Activated CD4-positive, alpha-beta T cell treated with anti-CD3 and anti-CD28 coated beads, Interleukin-2, amount 10 ng/mL, durations not matched to agents 24 days and 14 days (primary cell): ENCODE results near the gene GFRA1. TPM values are rescaled to one million over a fixed set of nuclear protein-coding genes. Genes with fewer than 3 reads are reported as not detected.

Source experiments
- DNase-seq: peaks from one replicate; pipeline ENCODE4 v3.0.0; 2022
- H3K27ac Mint-ChIP-seq: one replicate; pipeline ENCODE4 v1.8.0; 2022; ENCODE audit warnings: mild to moderate bottlenecking, mixed read lengths
- H3K27me3 Mint-ChIP-seq: one replicate; pipeline ENCODE4 v1.8.0; 2022; ENCODE audit warnings: mixed read lengths
- H3K36me3 Mint-ChIP-seq: one replicate; pipeline ENCODE4 v1.8.0; 2022; ENCODE audit warnings: low read depth, mild to moderate bottlenecking, mixed read lengths
- H3K4me1 Mint-ChIP-seq: one replicate; pipeline ENCODE4 v1.8.0; 2021; ENCODE audit warnings: mixed read lengths
- H3K4me3 Mint-ChIP-seq: one replicate; pipeline ENCODE4 v1.8.0; 2022; ENCODE audit warnings: mild to moderate bottlenecking, moderate library complexity, mixed read lengths
- H3K9me3 Mint-ChIP-seq: one replicate; pipeline ENCODE4 v1.8.0; 2021; ENCODE audit warnings: mixed read lengths
- intact Hi-C: fragments of 100-400 bp; cut with micrococcal nuclease; formaldehyde crosslinking; loops from one replicate; pipeline ENCODE4 v1.15.1; 2023
- total RNA-seq: library from RNA; stranded (reverse); gene quantifications from 2 replicates; pipeline ENCODE4 v1.2.3, GENCODE V29; 2022

Gene GFRA1
- total RNA-seq, 1 donor from 2014 or later = not detected

DNA sequence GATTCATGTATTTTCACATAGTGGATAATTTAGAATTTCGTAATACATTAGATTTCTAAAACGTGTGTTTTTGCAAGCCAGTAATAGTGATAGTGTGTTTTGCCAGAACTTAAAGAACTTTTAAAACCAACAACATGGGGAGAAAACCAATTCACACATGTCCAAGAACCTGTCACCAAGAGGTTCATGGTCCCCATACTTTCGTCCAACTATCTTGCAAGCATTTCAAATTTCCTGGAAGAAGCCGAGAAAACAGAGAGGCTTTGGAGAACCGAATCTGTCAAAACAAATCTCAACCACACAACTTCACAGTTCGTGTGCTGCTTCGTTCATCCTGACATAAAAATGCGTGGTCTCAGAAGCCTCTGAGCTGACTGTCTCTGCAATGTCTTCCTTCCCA is 31.9 kb downstream of the GFRA1 start:
- intact Hi-C loops = no loop called here

DNA sequence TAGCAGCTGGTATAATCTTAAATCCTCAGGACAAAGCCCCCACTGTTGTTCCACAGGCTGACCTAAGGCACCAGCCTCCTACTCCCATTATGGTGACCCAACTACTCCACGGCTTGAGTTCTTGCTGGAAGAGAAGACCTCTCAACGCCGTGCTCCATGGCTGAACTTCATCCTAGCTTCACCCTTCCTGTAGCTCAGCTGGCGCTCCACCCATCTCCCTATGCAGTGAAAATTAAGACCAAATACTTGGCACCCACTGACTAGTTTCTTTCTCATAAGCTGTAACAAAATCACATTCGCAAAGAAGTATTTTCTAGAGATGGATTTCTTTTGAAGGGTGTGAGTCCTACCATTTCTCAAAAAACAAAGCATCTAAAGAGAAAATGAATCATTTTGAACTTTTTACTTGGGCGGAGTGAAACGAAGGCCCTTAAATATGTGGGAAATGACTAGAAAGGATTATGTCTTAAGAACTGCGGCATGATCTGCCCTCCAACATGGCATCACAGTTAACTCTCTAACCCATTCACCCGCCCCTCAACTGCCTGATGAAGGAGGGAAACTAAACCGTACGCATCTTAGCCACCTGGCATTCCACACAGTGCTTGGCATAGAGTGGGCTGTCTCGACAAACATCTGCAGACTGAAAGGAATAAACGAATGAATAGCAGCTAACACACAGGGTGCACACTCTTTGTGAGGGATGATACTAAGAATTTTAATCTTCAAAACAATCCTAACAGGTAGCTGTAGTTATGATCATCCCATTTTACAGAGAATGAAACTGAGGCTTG is 32.7 kb downstream of the GFRA1 start:
- intact Hi-C loops = no loop called here
- H3K9me3 Mint-ChIP-seq = no peaks in the 10 kb centered on the region
- no peak overlapping the region for H3K27ac Mint-ChIP-seq
- H3K27me3 Mint-ChIP-seq = no peaks in the 10 kb centered on the region
- no peak overlapping the region for H3K4me3 Mint-ChIP-seq
- DNase-seq = no peak
- no peaks in the 10 kb centered on the region for H3K36me3 Mint-ChIP-seq
- no peaks in the 10 kb centered on the region for H3K4me1 Mint-ChIP-seq

More for the DNA sequence above, 31.9 kb downstream of the GFRA1 start:
- no peaks in the 10 kb centered on the region for H3K36me3 Mint-ChIP-seq
- no peak for DNase-seq
- no peaks in the 10 kb centered on the region for H3K27me3 Mint-ChIP-seq
- no peak overlapping the region for H3K27ac Mint-ChIP-seq
- no peaks in the 10 kb centered on the region for H3K9me3 Mint-ChIP-seq
- H3K4me3 Mint-ChIP-seq = no peak overlapping the region
- no peaks in the 10 kb centered on the region for H3K4me1 Mint-ChIP-seq

DNA sequence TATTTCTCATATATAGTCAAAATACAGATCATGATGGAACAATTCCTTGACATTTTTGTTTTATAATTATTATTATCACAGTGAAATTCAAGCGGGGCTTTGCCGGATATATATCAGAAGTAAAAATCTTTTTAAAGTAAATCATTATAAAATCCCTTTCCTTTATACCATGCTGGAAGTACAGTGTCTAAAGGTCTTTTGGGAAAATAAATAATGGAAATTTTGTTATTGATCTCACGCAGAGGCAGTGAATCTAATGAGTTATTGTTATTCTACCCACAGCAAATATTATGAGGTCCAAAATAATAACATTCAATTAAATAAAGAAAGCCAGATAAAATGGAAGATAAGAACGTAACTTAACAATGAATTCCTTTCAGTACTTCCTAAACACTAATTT is 33.8 kb downstream of the GFRA1 start:
- Mint-ChIP-seq H3K27ac (no peak overlapping the region), H3K27me3 (no peaks in the 10 kb centered on the region), H3K4me3 (no peak overlapping the region), H3K9me3 (no peaks in the 10 kb centered on the region), H3K4me1 (no peaks in the 10 kb centered on the region), H3K36me3 (no peaks in the 10 kb centered on the region)
- intact Hi-C loops = no loop called here
- DNase-seq = no peak

DNA sequence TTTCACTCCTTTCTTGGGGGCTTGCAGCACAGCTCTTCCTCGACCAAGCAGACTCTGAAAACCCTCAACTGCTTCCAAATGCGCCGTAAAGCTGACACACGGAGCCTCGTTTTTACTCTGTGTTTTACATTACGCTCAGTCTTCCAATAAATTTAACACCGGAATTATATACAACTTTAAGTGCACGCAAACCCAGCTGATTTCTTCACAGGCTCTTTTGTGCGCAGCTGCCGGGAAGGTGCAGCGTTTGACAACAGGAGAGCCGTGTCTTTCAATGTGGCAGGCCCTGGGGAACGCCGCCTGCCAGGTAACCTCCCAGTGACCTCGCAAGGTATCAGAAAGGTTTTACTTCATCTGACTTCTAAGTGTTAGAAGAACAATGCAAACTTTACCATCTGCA is 35.0 kb downstream of the GFRA1 start:
- no peak overlapping the region for H3K4me3 Mint-ChIP-seq
- H3K4me1 Mint-ChIP-seq = no peaks in the 10 kb centered on the region
- H3K27ac Mint-ChIP-seq = no peak overlapping the region
- no peaks in the 10 kb centered on the region for H3K36me3 Mint-ChIP-seq
- intact Hi-C loops = no loop called here
- DNase-seq = no peak
- H3K27me3 Mint-ChIP-seq = no peaks in the 10 kb centered on the region
- no peaks in the 10 kb centered on the region for H3K9me3 Mint-ChIP-seq

DNA sequence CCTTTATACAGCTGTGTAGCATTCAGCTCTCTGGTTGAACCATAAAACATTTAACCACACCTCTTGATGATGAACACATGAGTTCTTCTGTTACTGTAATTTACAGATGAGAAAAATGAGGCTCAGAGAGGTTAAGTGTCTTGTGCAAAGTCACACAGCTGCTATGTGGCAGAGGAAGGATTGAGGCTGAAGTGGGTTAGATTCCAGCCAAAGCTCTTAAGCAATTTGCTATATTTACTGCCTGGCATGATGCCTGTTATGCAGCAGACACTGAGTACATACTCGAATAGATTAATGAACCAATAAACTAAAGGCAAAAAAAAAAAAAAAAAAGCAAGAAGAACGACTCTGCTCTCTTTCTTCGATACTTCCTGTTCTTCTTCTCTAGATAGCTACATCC is 35.7 kb downstream of the GFRA1 start:
- H3K4me1 Mint-ChIP-seq = no peaks in the 10 kb centered on the region
- H3K27me3 Mint-ChIP-seq = no peaks in the 10 kb centered on the region
- no peak overlapping the region for H3K4me3 Mint-ChIP-seq

DNA sequence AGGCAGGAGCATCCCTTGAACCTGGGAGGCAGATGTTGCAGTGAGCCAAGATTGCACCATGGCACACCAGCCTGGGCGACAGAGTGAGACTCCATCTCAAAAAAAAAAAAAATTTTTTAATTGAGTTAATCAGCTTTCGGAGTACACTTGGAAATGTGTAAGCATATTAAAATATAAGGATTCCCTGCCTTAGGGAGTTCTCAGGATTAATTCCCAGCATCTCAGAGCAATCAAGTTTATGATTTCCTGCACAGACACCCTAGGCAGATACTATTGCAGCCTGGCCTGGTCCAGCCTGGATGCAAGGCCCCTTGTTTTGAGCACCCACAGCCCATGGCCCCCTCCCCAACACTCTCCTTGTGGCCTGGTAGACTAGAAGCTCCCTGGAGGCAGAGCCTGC is 39.8 kb downstream of the GFRA1 start:
- intact Hi-C loops = no loop called here
- H3K27ac Mint-ChIP-seq = no peak overlapping the region
- DNase-seq = no peak
- H3K27me3 Mint-ChIP-seq = no peaks in the 10 kb centered on the region
- no peak overlapping the region for H3K4me3 Mint-ChIP-seq
- H3K36me3 Mint-ChIP-seq = no peaks in the 10 kb centered on the region
- no peaks in the 10 kb centered on the region for H3K9me3 Mint-ChIP-seq
- no peaks in the 10 kb centered on the region for H3K4me1 Mint-ChIP-seq

More for the DNA sequence above, 35.7 kb downstream of the GFRA1 start:
- Mint-ChIP-seq H3K27ac (no peak overlapping the region), H3K36me3 (no peaks in the 10 kb centered on the region), H3K9me3 (no peaks in the 10 kb centered on the region)
- intact Hi-C loops = no loop called here
- no peak for DNase-seq

DNA sequence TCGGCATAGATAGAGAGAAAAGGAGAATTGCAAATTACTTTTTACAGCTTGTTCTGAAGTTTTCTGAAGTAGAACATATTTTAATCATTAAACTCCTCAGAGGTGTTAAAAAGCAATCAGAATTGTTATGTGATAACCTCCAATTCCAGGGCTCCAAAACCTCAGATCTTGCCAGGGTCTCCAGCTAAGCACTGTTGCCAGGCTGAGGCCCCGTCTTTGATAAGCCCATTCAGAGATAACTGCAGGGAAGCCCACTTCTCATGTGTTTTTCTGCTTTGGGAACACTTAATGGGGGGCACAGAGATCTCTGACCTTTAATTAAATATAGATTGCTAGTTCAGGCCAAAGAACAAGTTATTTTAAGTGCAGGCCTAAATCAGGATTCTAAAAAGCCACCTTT is 40.4 kb downstream of the GFRA1 start:
- no peak overlapping the region for H3K27ac Mint-ChIP-seq
- no peaks in the 10 kb centered on the region for H3K4me1 Mint-ChIP-seq
- no peaks in the 10 kb centered on the region for H3K9me3 Mint-ChIP-seq
- no peak overlapping the region for H3K4me3 Mint-ChIP-seq
- intact Hi-C loops = no loop called here
- DNase-seq = no peak
- H3K27me3 Mint-ChIP-seq = no peaks in the 10 kb centered on the region
- no peaks in the 10 kb centered on the region for H3K36me3 Mint-ChIP-seq

DNA sequence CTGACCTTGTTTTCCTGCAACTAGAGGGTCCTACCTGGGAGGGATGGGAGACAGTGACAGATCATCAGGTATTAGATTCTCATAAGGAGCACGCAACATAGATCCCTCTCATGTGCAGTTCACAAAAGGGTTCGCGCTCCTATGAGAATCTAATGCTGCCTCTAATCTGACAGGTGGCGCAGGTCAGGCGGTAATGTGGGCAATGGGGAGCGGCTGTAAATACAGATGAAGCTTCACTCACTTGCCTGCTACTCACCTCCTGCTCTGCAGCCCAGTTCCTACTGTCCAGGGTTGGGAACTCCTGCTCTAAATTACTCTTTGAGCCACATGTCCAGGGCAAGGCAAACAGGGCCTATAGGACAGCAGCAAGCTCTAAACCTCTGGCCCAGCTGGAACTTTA is 46.2 kb downstream of the GFRA1 start:
- no peak for DNase-seq
- H3K4me1 Mint-ChIP-seq = no peaks in the 10 kb centered on the region
- H3K9me3 Mint-ChIP-seq = no peaks in the 10 kb centered on the region
- no peaks in the 10 kb centered on the region for H3K36me3 Mint-ChIP-seq
- H3K4me3 Mint-ChIP-seq = no peak overlapping the region
- intact Hi-C loops = no loop called here
- H3K27me3 Mint-ChIP-seq = no peaks in the 10 kb centered on the region
- no peak overlapping the region for H3K27ac Mint-ChIP-seq

DNA sequence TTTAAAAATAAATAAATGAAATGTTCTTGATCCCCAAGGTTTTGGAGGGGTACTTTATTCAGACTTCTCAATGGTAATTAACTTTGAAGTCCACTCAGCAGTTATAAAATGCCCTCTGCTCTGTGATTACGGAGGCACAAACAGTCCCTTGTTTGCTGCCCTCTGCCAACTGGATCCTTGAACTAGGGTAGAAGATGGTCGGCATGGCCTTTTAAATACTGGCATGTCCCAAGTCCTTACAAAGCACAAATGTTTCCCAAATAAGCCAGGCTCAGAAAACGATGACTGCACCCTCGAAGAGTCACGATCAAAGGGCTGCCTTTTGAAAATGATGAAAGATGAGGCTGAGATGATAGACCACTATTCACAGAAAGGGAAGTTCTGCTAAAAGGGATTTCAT is 47.0 kb downstream of the GFRA1 start:
- H3K4me3 Mint-ChIP-seq = no peak overlapping the region
- H3K9me3 Mint-ChIP-seq = no peaks in the 10 kb centered on the region
- H3K27me3 Mint-ChIP-seq = no peaks in the 10 kb centered on the region
- H3K4me1 Mint-ChIP-seq = no peaks in the 10 kb centered on the region
- intact Hi-C loops = no loop called here
- DNase-seq = no peak
- H3K36me3 Mint-ChIP-seq = no peaks in the 10 kb centered on the region
- H3K27ac Mint-ChIP-seq = no peak overlapping the region

DNA sequence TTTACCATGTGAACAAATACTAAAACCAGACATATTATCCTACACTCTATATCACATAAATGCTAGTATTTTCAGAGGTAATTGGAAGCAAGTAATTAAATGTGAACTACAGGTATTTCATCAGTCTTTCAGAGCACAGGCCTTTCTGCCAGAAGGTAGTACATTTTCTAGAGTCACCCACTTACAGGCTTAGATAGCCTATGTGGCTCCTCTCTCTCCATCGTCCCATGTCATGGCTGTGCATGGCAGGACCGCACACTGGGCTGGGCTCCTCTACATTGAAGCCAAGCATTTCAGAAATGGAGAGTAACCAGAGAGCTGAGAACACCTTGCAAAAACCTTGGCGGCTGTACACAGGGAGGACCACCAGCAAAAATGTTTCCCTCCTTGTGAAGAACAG is 49.7 kb downstream of the GFRA1 start:
- Mint-ChIP-seq H3K4me3 (no peak overlapping the region), H3K27me3 (no peaks in the 10 kb centered on the region), H3K27ac (no peak overlapping the region), H3K9me3 (no peaks in the 10 kb centered on the region), H3K36me3 (no peaks in the 10 kb centered on the region), H3K4me1 (no peaks in the 10 kb centered on the region)
- intact Hi-C loops = no loop called here
- DNase-seq = no peak

DNA sequence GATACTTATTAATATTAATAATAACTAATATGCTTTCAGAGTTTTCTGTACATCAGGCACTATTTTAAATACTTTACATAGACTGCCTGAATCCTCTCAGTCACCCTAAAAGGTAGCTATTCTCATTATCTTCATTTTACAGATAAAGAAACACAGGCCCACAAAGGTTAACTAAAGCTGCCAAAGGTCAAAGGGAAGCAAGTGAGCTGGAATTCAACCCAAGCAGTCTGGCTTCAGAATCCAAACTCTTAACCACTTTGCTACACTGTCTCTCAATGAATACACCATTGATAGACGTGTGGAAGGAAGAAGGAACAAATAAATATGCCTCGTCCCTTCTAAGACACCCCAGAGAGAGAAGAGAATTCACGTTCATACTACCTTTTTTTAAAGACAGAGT is 52.0 kb downstream of the GFRA1 start:
- H3K9me3 Mint-ChIP-seq = no peaks in the 10 kb centered on the region
- DNase-seq = no peak
- intact Hi-C loops = no loop called here
- H3K4me3 Mint-ChIP-seq = no peak overlapping the region
- no peak overlapping the region for H3K27ac Mint-ChIP-seq
- H3K27me3 Mint-ChIP-seq = no peaks in the 10 kb centered on the region
- no peaks in the 10 kb centered on the region for H3K36me3 Mint-ChIP-seq
- no peaks in the 10 kb centered on the region for H3K4me1 Mint-ChIP-seq

DNA sequence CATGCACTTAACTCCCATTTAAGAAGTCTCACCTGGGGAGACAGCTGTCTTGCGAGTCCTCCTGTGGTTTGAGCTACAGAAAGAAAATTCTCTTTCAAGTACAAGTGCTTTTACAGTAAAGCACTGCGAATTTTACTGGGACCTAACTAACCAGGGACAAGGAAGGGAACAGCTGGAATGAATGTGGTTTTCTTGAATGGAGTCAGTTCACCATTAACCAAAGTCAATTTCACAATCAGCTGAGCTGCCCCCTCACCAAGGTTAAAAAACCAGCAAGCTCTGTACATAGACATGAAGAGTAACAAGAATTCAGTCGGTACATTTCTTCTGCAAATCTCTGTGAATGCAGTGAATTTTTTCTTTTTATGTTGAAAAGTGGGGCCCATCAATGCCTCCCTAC is 56.3 kb downstream of the GFRA1 start:
- Mint-ChIP-seq H3K27me3 (no peaks in the 10 kb centered on the region), H3K4me1 (no peaks in the 10 kb centered on the region), H3K4me3 (no peak overlapping the region), H3K36me3 (no peaks in the 10 kb centered on the region), H3K27ac (no peak overlapping the region), H3K9me3 (no peaks in the 10 kb centered on the region)
- intact Hi-C loops = no loop called here
- no peak for DNase-seq

DNA sequence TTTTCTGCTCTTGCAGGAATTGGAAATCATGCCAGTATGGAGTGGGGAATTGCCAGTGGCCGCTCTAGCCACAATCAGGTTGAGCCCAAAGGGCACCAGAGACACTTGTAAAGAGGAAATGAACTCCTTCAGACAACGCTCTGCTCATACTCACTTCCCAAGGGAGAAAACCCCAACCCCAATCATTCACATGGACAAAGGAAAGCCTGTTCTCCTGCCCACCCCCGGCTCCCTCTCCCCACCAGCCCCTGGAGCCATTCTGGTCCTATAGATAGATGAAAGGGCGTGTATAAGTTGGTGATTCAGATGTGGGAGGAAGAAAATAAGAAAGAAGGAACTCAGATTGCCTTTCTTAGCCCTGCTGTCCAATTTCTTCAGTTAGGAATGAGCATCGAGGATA is 57.4 kb downstream of the GFRA1 start:
- no peaks in the 10 kb centered on the region for H3K27me3 Mint-ChIP-seq
- no peak overlapping the region for H3K4me3 Mint-ChIP-seq
- H3K4me1 Mint-ChIP-seq = no peaks in the 10 kb centered on the region
- no peak for DNase-seq
- no peaks in the 10 kb centered on the region for H3K36me3 Mint-ChIP-seq
- intact Hi-C loops = no loop called here
- no peaks in the 10 kb centered on the region for H3K9me3 Mint-ChIP-seq
- no peak overlapping the region for H3K27ac Mint-ChIP-seq

DNA sequence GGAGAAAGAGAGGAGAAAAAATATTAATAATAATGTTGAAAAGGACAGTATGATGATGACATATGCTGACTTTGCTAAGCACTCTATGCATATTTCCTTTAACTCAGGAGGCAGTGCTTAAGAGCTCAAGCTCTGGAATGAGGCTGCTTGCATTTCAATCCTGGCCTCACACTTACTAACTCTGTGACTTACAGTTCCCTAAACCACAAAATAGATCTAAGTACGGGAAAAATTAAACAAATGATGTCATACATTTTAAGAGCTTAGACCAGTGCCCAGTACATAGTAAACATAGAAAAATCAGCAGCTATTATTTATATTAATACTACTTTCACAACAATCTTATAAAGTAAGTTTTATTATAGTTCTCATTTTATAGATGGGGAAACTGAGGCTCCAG is 61.3 kb downstream of the GFRA1 start:
- H3K36me3 Mint-ChIP-seq = no peaks in the 10 kb centered on the region
- H3K27me3 Mint-ChIP-seq = no peaks in the 10 kb centered on the region
- H3K4me1 Mint-ChIP-seq = no peaks in the 10 kb centered on the region
- DNase-seq = no peak
- no peaks in the 10 kb centered on the region for H3K9me3 Mint-ChIP-seq
- intact Hi-C loops = no loop called here
- no peak overlapping the region for H3K4me3 Mint-ChIP-seq
- H3K27ac Mint-ChIP-seq = no peak overlapping the region
